ENCODE data around the gene PYGB. TPM values are rescaled to one million over a fixed set of nuclear protein-coding genes. Genes with fewer than 3 reads are reported as not detected.
"Not testable (repeated sequence)": the region's sequence is repeated elsewhere in the genome, so short reads cannot be mapped to it uniquely, and the experiment has no call there.

PYGB gene
- polyA plus RNA-seq, 4 donors, result 25.7 to 38.4 (median 32.7) TPM

DNA sequence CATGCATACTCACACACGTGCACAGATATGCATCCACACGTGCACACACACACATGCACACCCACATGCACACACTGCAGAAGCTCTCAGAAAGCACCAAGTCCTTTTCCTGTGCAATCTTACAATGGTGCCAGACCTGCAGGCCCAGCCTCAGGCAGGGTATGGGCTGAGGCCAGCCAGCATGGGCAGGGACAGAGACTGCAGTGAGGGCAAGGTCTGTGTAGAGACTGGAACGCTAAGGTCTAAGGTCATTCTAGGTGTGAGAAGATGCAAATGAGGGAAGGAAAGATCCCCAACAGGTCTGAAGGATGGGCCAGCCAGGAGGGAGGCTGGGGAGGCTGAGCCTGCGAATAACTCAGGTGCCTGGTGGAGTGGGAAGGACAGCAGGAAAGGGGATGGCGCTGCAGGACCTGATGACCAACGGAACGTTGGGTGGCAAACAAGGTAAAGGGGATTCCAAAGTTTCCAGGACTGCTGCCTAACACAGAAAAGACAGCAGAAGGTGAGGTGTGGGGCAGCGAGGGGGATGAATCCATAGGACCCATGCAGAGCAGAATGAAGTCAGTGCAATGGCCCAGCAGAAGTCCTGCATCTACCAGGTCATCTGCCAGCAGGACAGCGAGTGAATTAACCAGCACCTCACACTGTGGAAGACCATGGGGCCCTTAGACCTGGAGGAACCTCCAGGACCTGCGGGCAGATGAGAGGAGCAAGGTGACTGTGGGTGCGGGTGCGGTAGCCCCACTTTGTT, 75.8 kb downstream of the PYGB start:
- Histone ChIP-seq H3K4me3 (ENCODE audit: low read depth in 1 of 3, low read length in 3 of 3) (no peak overlapping the region), H3K27ac (ENCODE audit: low read depth in 1 of 3, low read length in 2 of 3) (peak overlapping the region in 1 of 3 donors; percentile 81), H3K27me3 (ENCODE audit: control insufficient read depth in 3 of 3, insufficient read depth in 3 of 3, low read length in 3 of 3) (no peaks in the 10 kb centered on the region), H3K9me3 (ENCODE audit: control insufficient read depth in 2 of 2, insufficient read depth in 1 of 2, low read depth in 1 of 2, low read length in 1 of 2) (no peaks in the 10 kb centered on the region), H3K36me3 (ENCODE audit: control insufficient read depth in 3 of 3, insufficient read depth in 2 of 3, low read depth in 1 of 3, low read length in 3 of 3) (peaks cover 0 to 29% (median 0%) of the 10 kb centered on the region in 3 donors), H3K4me1 (ENCODE audit: control insufficient read depth in 3 of 3, insufficient read depth in 2 of 3, low read depth in 1 of 3, low read length in 2 of 3) (peaks cover 0 to 18% (median 2%) of the 10 kb centered on the region in 3 donors)
- DNase-seq, result peak in 1 of 2 donors; percentile 89
- no peak for FAIRE-seq
- WGBS, 3 donors, result 72 to 83% (median 74%) methylated on average over 12 of the region's 12 CpGs

- FAIRE-seq (no peak), DNase-seq (no peak)
- peaks cover 0 to 26% (median 0%) of the 10 kb centered on the region in 3 donors for H3K36me3 ChIP-seq (ENCODE audit: control insufficient read depth in 3 of 3, insufficient read depth in 2 of 3, low read depth in 1 of 3, low read length in 3 of 3)
- H3K27ac ChIP-seq (ENCODE audit: low read depth in 1 of 3, low read length in 2 of 3), result peak overlapping the region in 1 of 3 donors; percentile 14
- H3K4me1 ChIP-seq (ENCODE audit: control insufficient read depth in 3 of 3, insufficient read depth in 2 of 3, low read depth in 1 of 3, low read length in 2 of 3), result peaks cover 0 to 12% (median 2%) of the 10 kb centered on the region in 3 donors
- WGBS, 3 donors, result 69 to 85% (median 83%) methylated on average over 5 of the region's 5 CpGs
- H3K9me3 ChIP-seq (ENCODE audit: control insufficient read depth in 2 of 2, insufficient read depth in 1 of 2, low read depth in 1 of 2, low read length in 1 of 2), result no peaks in the 10 kb centered on the region
- H3K4me3 ChIP-seq (ENCODE audit: low read depth in 1 of 3, low read length in 3 of 3), result no peak overlapping the region
- no peaks in the 10 kb centered on the region for H3K27me3 ChIP-seq (ENCODE audit: control insufficient read depth in 3 of 3, insufficient read depth in 3 of 3, low read length in 3 of 3)
Measured at GRCh38 chr20:25324412-25324811, 76.5 kb downstream of the PYGB start.

DNA sequence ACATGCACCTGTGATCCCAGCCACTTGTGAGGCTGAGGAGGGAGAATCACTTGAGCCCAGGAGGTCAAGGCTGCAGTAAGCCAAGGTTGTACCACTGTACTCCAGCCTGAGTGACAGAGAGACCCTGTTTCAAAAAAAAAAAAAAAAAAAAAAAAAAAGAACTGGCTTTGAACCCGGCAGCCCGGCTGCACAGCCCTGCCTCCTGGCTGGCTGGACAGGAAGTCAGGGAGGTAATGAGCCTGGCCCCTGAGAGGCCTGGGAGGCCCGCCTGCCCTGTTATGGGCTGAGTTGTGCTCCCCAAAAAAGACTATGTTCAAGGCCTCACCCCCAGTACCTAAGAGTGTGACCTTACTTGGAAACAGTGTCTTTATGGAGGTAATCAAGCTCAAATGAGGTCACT, 77.2 kb downstream of the PYGB start:
- peaks cover 0 to 11% (median 2%) of the 10 kb centered on the region in 3 donors for H3K4me1 ChIP-seq (ENCODE audit: control insufficient read depth in 3 of 3, insufficient read depth in 2 of 3, low read depth in 1 of 3, low read length in 2 of 3)
- no peak for FAIRE-seq
- H3K27ac ChIP-seq (ENCODE audit: low read depth in 1 of 3, low read length in 2 of 3), result no peak overlapping the region
- H3K36me3 ChIP-seq (ENCODE audit: control insufficient read depth in 3 of 3, insufficient read depth in 2 of 3, low read depth in 1 of 3, low read length in 3 of 3), result peaks cover 0 to 20% (median 0%) of the 10 kb centered on the region in 3 donors
- no peaks in the 10 kb centered on the region for H3K27me3 ChIP-seq (ENCODE audit: control insufficient read depth in 3 of 3, insufficient read depth in 3 of 3, low read length in 3 of 3)
- no peak overlapping the region for H3K4me3 ChIP-seq (ENCODE audit: low read depth in 1 of 3, low read length in 3 of 3)
- 72 to 86% (median 74%) methylated on average over 3 of the region's 3 CpGs for WGBS, 3 donors
- no peak for DNase-seq
- no peaks in the 10 kb centered on the region for H3K9me3 ChIP-seq (ENCODE audit: control insufficient read depth in 2 of 2, insufficient read depth in 1 of 2, low read depth in 1 of 2, low read length in 1 of 2)

DNA sequence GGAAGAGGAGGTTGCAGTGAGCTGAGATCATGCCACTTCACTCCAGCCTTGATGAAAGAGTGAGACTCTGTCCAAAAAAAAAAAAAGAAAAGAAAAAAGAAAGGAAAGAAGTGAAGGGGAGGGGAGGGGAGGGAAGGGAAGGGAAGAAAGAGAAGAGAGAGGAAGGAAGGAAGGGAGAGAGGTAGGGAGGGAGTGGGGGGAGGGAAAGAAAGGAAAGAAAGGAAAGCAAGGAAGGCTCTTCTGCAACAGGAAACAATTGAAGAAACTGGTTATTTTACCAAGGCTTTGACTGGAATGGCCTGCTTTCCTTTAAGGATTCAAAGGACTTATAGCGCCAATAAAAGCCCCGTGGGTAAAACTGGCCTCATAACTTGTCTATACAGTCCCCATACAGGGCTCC, 78.1 kb downstream of the PYGB start:
- no peaks in the 10 kb centered on the region for H3K9me3 ChIP-seq (ENCODE audit: control insufficient read depth in 2 of 2, insufficient read depth in 1 of 2, low read depth in 1 of 2, low read length in 1 of 2)
- peaks cover 0 to 15% (median 0%) of the 10 kb centered on the region in 3 donors for H3K36me3 ChIP-seq (ENCODE audit: control insufficient read depth in 3 of 3, insufficient read depth in 2 of 3, low read depth in 1 of 3, low read length in 3 of 3)
- H3K27me3 ChIP-seq (ENCODE audit: control insufficient read depth in 3 of 3, insufficient read depth in 3 of 3, low read length in 3 of 3), result no peaks in the 10 kb centered on the region
- FAIRE-seq, result no peak
- H3K27ac ChIP-seq (ENCODE audit: low read depth in 1 of 3, low read length in 2 of 3), result no peak overlapping the region
- H3K4me3 ChIP-seq (ENCODE audit: low read depth in 1 of 3, low read length in 3 of 3), result no peak overlapping the region
- DNase-seq, result peak in 1 of 2 donors; percentile 34
- WGBS, 3 donors, result 76 to 85% (median 84%) methylated on average over 2 of the region's 2 CpGs
- H3K4me1 ChIP-seq (ENCODE audit: control insufficient read depth in 3 of 3, insufficient read depth in 2 of 3, low read depth in 1 of 3, low read length in 2 of 3), result peaks cover 0 to 11% (median 2%) of the 10 kb centered on the region in 3 donors

- peaks cover 0 to 7% (median 0%) of the 10 kb centered on the region in 3 donors for H3K36me3 ChIP-seq (ENCODE audit: control insufficient read depth in 3 of 3, insufficient read depth in 2 of 3, low read depth in 1 of 3, low read length in 3 of 3)
- peaks cover 0 to 11% (median 2%) of the 10 kb centered on the region in 3 donors for H3K4me1 ChIP-seq (ENCODE audit: control insufficient read depth in 3 of 3, insufficient read depth in 2 of 3, low read depth in 1 of 3, low read length in 2 of 3)
- H3K4me3 ChIP-seq (ENCODE audit: low read depth in 1 of 3, low read length in 3 of 3), result no peak overlapping the region
- H3K9me3 ChIP-seq (ENCODE audit: control insufficient read depth in 2 of 2, insufficient read depth in 1 of 2, low read depth in 1 of 2, low read length in 1 of 2), result no peaks in the 10 kb centered on the region
- WGBS, 3 donors, result 82 to 94% (median 94%) methylated on average over 7 of the region's 7 CpGs
- FAIRE-seq (no peak), DNase-seq (no peak)
- no peaks in the 10 kb centered on the region for H3K27me3 ChIP-seq (ENCODE audit: control insufficient read depth in 3 of 3, insufficient read depth in 3 of 3, low read length in 3 of 3)
- H3K27ac ChIP-seq (ENCODE audit: low read depth in 1 of 3, low read length in 2 of 3), result no peak overlapping the region
Measured at GRCh38 chr20:25327521-25328235, 79.8 kb downstream of the PYGB start.

DNA sequence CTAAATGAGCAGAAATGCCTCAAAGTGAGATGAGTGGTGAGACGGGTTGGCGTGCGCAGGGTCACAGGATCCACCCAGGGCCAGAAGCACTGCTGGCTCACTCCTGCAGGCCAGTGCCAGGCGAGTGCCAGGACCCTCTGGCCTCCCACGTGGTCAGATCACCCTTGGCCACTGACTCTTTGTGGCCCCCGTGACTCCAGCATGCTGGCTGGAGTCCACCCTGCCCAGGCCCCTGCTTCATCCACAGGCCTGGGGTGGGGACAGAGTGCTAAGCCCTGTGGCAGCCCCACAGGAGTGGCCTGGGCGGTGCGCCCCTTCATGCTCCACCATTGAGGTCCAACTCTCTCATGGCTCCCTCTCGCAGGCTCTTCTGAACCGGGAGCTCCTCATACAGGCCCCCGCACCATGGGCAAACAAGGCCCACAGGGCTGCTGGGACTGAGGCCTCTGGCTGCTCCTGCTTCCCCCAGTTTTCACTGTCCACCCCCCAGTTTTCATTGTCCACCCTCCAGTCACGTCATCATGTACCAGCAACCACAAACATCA, 81.1 kb downstream of the PYGB start:
- Histone ChIP-seq H3K27ac (ENCODE audit: low read depth in 1 of 3, low read length in 2 of 3) (no peak overlapping the region), H3K4me3 (ENCODE audit: low read depth in 1 of 3, low read length in 3 of 3) (no peak overlapping the region), H3K9me3 (ENCODE audit: control insufficient read depth in 2 of 2, insufficient read depth in 1 of 2, low read depth in 1 of 2, low read length in 1 of 2) (no peaks in the 10 kb centered on the region), H3K27me3 (ENCODE audit: control insufficient read depth in 3 of 3, insufficient read depth in 3 of 3, low read length in 3 of 3) (no peaks in the 10 kb centered on the region), H3K36me3 (ENCODE audit: control insufficient read depth in 3 of 3, insufficient read depth in 2 of 3, low read depth in 1 of 3, low read length in 3 of 3) (peaks cover 0 to 4% (median 0%) of the 10 kb centered on the region in 3 donors), H3K4me1 (ENCODE audit: control insufficient read depth in 3 of 3, insufficient read depth in 2 of 3, low read depth in 1 of 3, low read length in 2 of 3) (peaks cover 0 to under 1% (median 0%) of the 10 kb centered on the region in 3 donors)
- no peak for DNase-seq
- WGBS, 3 donors, result 94 to 98% (median 98%) methylated on average over 12 of the region's 12 CpGs
- no peak for FAIRE-seq

DNA sequence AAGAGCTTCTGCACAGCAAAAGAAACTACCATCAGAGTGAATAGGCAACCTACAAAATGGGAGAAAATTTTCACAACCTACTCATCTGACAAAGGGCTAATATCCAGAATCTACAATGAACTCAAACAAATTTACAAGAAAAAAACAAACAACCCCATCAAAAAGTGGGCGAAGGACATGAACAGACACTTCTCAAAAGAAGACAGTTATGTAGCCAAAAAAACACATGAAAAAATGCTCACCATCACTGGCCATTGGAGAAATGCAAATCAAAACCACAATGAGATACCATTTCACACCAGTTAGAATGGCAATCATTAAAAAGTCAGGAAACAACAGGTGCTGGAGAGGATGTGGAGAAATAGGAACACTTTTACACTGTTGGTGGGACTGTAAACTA, 87.1 kb downstream of the PYGB start:
- not testable (repeated sequence) for H3K27me3 ChIP-seq (ENCODE audit: control insufficient read depth in 3 of 3, insufficient read depth in 3 of 3, low read length in 3 of 3); H3K36me3 ChIP-seq (ENCODE audit: control insufficient read depth in 3 of 3, insufficient read depth in 2 of 3, low read depth in 1 of 3, low read length in 3 of 3); FAIRE-seq; DNase-seq; H3K4me3 ChIP-seq (ENCODE audit: low read depth in 1 of 3, low read length in 3 of 3); H3K9me3 ChIP-seq (ENCODE audit: control insufficient read depth in 2 of 2, insufficient read depth in 1 of 2, low read depth in 1 of 2, low read length in 1 of 2); H3K27ac ChIP-seq (ENCODE audit: low read depth in 1 of 3, low read length in 2 of 3)
- 96 to 100% (median 100%) methylated on average over 1 of the region's 1 CpG for WGBS, 3 donors
- H3K4me1 ChIP-seq (ENCODE audit: control insufficient read depth in 3 of 3, insufficient read depth in 2 of 3, low read depth in 1 of 3, low read length in 2 of 3), result peaks cover 0 to 20% (median 3%) of the 10 kb centered on the region in 3 donors
